ENCODE data around the gene CYP2C9.
"Not testable (repeated sequence)": the region's sequence is repeated elsewhere in the genome, so short reads cannot be mapped to it uniquely, and the experiment has no call there.

CYP2C9 gene

GRCh38 chr10:94938383-94938782 lies at the start of gene CYP2C9:
TSS of gene CYP2C9 (plus strand) at chr10:94938658. CDS start at chr10:94938683, 25 bp downstream.
- DNase-seq: no peak

GRCh38 chr10:94889123-94889522 lies 49.3 kb upstream of the CYP2C9 start:
- no peak for DNase-seq

- DNase-seq: no peak
Measured at GRCh38 chr10:94890264-94891022, 48.0 kb upstream of the CYP2C9 start.

GRCh38 chr10:94898414-94898813 lies 40.0 kb upstream of the CYP2C9 start:
- not testable (repeated sequence) for DNase-seq

GRCh38 chr10:94902080-94902479 lies 36.4 kb upstream of the CYP2C9 start:
- no peak for DNase-seq

GRCh38 chr10:94902570-94902969 lies 35.9 kb upstream of the CYP2C9 start:
- no peak for DNase-seq

- not testable (repeated sequence) for DNase-seq
Measured at GRCh38 chr10:94904506-94905148, 33.8 kb upstream of the CYP2C9 start.

GRCh38 chr10:94916423-94916822 lies 22.0 kb upstream of the CYP2C9 start:
- DNase-seq: no peak

- no peak for DNase-seq
Measured at GRCh38 chr10:94936721-94937120, 1.7 kb upstream of the CYP2C9 start.

- not testable (repeated sequence) for DNase-seq
Measured at GRCh38 chr10:94943432-94944103, 5.1 kb downstream of the CYP2C9 start.

GRCh38 chr10:94946181-94946580 lies 7.7 kb downstream of the CYP2C9 start:
- not testable (repeated sequence) for DNase-seq

GRCh38 chr10:94963901-94964300 lies 25.4 kb downstream of the CYP2C9 start:
- peak; percentile 73 for DNase-seq

- DNase-seq: no peak
Measured at GRCh38 chr10:94983555-94983954, 45.1 kb downstream of the CYP2C9 start.

- no peak for DNase-seq
Measured at GRCh38 chr10:94989192-94989591, 50.7 kb downstream of the CYP2C9 start.

- no peak for DNase-seq
Measured at GRCh38 chr10:94991243-94991888, 52.9 kb downstream of the CYP2C9 start.

- DNase-seq: no peak
Measured at GRCh38 chr10:94992811-94993210, 54.4 kb downstream of the CYP2C9 start.

GRCh38 chr10:94997741-94998174 lies 59.3 kb downstream of the CYP2C9 start:
- DNase-seq: no peak

GRCh38 chr10:95026461-95026860 lies 88.0 kb downstream of the CYP2C9 start:
- peak; percentile 43 for DNase-seq

- DNase-seq: peak; percentile 12
Measured at GRCh38 chr10:95031656-95032055, 93.2 kb downstream of the CYP2C9 start.

GRCh38 chr10:95034401-95034800 lies 95.9 kb downstream of the CYP2C9 start:
- DNase-seq: no peak

- DNase-seq: peak; percentile 92
Measured at GRCh38 chr10:95035332-95036295, 97.2 kb downstream of the CYP2C9 start.

GRCh38 chr10:95039281-95039680 lies 100.8 kb downstream of the CYP2C9 start:
- DNase-seq: no peak

All from NCI-H510A treated with DMSO at 0.1 percent for 48 hours (cell line).